ENCODE measurements around the gene LPP.
A peak's percentile ranks its signal among the peaks of the same experiment; 100 is the strongest.
"Not testable (repeated sequence)": the region's sequence is repeated elsewhere in the genome, so short reads cannot be mapped to it uniquely, and the experiment has no call there.

The LPP gene

DNA sequence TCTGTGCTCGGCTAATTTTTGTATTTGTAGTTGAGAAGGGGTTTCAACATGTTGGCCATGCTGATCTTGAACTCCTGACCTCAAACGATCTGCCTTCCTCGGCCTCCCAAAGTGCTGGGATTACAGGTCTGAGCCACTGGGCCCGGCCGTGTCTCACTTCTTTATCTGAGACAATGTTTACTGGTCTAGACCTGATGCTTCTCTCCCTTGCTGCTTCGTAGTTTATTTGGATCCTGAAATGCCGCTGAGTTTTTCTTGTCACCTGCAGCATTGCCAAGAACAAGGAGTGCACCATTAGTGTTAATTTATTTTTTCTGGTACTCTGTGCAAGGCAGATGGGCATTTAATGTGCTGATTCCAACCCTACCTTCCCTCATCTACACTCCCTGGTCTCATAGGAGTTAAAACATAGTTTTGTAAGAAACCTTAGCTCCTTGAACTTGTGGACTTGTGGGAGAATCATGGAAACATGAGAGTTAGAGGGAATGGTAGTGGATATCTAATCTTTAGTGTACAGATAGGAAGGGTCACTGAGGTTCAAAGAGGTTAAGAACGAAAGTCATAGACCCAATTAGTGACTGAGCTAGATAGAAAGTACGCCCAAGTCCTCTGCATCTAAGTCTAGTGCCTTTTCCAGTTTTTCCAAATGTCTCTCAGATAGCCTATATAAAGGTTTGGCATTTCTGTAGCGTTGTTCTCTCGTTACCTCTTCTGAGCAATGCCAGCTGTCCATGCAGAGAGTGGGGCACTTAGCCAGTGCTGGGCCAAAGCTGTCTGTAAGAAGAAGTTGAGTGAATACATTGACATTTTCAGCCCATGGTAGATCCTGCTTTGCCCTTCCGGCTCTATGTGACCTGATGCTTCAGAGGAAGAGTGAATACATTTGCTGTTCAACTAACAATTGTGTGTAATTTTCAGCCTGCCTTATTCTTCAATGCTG is 244.1 kb downstream of the LPP start:
- DNase-seq (ENCODE audit: low read depth in 3 of 3): no peak

DNA sequence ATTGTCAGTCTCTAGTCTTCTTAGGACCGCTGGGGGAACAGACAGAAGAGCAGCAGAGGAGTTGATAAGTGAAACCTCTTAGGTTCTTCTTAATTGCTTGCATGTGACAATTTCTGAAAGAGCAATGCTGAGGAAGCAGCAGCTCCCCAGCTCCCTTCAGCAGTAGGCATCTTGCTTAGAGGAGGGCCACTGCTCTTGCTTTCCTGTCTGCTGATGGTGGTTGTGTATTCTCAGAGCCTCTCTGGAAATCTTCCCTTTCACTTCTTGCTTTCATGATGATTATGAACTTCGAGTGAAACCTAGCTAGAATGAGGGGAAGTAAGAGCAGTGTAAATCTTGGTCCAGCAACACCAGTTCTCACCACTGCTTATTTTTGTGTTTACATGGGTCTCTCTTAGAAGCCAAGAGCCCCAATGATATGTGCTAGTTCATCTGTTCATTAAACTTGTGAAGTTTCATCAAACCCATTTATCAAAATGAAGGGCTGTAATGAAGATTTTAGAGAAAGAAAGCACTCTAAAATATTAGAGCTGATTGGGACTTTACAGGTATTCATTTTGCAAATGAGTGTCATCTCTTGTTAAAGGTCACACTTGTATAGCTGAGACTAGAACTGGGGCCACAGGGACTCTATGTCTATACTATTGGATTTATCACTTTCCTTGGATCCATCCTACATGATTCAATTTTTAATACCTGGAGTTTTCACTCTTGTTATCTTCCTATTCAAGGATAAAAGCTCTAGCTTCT is 246.7 kb downstream of the LPP start:
- DNase-seq (ENCODE audit: low read depth in 3 of 3): peak in 1 of 3 experiments; percentile 7

DNA sequence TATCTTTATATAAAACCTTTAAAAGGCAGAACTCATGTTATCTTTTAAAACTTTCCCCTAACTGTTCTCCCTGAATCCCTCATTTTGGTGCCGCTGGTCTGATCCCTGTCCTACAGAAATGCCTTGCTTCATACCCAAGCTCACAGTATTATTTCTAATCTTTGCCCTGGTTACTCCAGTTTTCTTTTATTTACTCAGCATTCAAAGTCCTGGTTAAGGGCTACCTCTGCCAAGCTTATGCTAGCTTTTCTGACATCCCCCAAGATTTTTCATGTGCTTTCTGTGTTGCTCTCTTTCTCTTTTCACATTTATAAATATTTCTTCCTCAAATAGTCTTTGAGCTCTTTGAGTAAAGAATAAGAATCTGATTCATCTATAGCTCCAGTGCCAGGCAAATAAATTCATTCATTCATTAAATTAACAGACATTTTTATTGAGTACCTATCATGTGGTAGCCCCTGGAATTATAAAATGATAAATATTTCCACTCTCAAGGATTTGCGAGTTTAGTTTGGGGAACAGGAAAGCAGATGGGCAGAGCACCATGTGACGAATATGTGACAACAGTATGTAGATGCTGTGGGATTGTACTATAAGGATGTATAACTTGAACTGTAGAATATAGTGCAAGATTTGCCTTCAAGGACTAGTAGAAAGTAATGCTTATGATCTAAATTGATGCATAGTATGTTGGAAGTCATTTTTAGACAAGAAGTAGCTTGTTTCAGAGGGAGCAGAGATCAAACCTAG is 247.5 kb downstream of the LPP start:
- DNase-seq (ENCODE audit: low read depth in 3 of 3): no peak

DNA sequence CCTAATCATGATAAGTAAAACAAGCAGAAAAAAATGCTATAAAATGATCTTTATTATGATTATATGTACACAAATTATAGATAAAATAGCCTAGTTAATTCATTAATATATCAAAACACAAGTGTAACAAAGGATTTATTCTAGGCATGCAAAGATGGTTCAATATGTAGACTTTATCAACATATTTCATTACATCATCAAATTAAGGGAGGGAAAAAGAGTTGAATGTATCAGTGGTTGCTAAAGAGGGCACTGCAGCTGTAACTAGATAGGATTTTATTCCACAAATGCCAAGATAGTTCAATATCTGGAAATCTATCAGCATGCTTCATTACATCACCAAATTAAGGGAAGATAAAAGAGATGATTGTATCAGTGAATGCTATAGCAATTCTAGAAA is 248.3 kb downstream of the LPP start:
- DNase-seq (ENCODE audit: low read depth in 3 of 3): no peak

DNA sequence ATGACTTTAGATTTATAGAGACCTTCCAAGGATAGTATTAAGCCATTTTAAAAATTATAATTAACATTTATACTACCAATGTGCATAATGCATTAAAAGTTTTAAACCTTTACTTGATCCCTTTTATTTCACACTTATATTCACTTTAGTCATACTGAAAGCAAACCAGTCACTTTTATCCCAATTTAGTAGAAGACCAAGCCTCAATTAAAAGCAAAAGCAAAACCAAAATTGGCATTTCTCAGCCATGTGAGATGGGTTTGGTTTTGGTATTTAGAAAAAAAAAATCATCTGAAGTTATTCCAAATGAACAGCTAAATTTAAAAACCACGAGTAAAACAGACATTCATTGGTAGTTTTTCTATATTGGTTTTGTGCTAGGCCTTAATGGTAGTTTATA is 249.4 kb downstream of the LPP start:
- DNase-seq (ENCODE audit: low read depth in 3 of 3): no peak

DNA sequence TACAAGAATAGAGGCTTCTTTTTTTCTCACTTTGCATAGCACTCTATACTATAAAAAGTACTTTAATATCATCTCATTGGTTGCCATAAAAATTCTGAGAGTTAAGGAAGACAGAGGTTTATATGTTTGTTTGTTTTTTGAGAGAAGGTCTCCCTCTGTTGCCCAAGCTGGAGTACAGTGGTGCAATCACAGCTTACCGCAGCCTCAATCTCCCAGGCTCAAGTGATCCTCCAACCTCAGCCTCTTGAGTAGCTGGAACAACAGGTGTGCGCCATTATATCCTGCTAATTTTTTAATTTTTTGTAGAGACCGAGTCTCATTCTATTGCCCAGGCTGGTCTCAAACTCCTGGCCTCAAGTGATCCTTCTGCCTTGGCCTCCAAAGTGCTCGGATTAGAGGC is 250.2 kb downstream of the LPP start:
- DNase-seq (ENCODE audit: low read depth in 3 of 3): no peak

DNA sequence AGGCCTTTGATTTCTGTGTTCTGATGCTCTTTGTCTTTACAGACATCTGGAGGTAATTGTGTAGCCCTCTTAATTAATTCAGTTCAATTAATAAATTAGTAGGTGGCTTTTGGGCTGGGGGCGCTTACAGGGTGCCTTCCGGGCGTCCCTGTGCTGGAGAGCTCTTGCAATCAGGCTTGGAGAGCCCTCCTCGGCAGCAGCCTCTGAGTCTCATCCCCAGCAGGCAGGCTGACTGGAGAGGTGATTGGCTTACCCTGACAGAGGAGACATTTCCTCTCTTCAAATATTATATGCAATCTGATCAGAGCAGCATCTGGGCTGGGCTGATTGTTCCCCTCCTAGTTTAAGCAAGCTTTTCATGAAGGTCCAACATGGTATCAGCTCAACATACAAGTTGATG is 250.7 kb downstream of the LPP start:
- DNase-seq (ENCODE audit: low read depth in 3 of 3): no peak

DNA sequence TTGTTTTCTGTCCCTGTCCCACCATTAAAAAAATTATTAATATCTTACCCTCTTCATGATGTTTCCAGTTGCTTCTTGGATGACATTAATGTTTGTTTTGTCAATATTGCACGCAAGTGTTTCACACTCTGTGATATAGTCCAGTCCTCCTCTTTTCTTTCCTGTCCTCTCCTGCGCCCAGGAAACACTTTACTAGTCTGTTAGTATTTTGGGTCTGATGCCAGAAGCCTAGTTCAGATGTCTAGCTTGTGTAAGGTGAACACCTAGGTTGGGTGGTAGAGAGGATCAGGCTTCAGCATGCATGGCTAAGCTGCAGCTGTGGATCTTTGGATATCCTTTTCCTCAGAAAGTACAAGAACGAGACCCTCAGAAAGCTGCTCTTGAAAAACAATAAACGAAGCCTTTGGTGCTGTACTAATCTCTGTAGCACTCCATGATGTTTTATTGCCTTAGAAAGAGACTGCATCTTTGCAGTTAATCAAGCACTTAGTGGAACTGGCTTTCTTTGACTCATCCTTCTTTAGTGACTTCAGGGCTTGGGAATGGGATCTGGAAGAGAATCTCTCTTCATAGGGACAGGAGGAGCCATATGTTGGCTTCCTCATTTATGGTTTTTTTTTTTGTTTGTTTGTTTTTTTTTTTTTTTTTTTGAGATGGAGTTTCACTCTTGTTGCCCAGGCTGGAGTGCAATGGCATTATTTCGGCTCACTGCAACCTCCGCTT is 253.4 kb downstream of the LPP start:
- DNase-seq (ENCODE audit: low read depth in 3 of 3): no peak

DNA sequence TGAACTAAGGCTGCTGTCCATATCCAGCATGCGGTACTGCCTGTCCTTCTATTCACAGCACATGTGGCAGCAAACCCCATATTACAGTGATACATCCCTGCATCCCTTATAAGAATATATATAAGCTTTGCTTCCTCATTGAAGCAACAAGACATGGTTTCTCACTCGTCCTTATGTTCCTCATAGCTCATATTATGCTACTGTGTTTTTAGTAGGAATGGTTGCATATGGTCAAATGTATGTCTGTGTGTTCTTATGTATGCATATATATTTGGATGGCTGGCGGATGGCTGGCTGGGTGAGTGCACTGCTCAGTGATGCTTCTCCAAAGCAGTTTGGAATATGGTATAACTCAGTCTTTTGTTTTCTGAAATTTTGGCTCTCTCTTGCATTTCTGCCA is 254.9 kb downstream of the LPP start:
- no peak for DNase-seq (ENCODE audit: low read depth in 3 of 3)

DNA sequence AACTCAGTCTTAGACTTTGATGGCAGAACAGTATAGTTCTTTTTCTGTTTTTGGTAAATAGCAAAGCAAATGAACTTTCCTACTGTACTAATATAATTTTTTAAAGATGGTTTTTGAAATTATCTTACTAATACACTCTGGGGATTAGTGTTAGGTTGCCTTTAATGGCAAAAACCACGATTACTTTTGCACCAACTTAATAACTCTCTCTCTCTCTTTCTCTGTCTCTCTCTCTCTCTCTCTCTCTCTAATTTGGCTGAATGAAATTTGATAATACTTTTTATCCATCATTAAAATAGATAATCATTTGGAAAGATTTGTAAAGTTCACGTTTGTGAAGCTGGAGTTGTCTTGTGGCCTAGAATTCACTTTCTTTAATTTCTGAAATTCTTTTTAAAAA is 257.8 kb downstream of the LPP start:
- DNase-seq (ENCODE audit: low read depth in 3 of 3): no peak

DNA sequence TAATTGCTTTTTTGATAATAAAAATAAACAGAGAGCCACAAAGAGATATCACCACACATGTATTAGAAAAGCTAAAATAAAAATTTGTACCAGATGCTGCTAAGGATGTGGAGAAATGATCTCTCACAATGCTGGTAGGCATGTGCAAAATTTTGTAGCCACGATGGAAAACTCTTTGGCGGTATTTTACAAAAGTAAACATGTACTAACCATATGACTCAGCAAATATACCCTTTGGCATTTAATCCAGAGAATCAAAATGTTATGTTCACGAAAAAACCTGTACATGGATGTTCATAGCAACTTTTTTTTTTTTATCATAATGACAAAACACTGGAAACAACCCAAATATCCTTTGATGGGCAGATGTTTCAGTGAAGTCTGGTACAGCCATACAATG is 261.2 kb downstream of the LPP start:
- no peak for DNase-seq (ENCODE audit: low read depth in 3 of 3)

DNA sequence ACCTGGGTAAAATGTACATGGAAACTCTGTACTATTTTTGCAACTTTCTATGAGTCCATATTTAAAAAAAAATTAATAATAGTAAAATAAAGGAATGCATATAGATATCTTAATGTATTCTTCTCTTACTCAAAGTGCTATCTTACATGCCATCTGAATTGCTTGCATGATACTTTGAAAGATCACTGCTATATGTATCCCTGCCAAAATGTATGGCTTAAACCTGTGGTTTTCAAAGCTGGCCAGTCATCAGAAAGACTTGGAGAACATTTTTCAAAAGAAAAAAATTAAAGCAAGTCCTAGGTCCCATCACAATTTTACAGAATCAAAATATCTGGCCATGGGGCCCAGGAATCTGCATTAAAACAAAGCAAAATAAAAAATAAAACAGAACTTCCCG is 262.1 kb downstream of the LPP start:
- DNase-seq (ENCODE audit: low read depth in 3 of 3): no peak

DNA sequence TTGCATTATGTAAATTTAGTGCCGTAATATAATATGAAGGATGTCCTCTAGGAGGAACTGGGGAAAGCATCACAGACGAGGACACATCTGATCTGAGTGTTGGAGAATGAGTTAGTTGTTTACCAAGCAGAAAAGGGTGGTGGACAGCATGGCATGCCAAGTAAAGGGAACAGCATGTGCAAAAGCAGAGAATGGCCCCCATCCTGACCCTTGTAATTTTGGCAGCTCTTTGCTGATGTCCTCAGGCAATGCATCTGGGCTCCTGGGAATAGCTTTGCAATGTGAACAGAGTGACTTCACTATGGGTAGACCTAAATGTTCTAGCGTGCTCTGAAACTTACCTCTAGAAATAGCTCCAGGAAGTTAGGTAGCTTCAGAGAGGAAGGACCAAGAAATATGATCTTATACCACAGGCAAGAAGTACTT is 263.3 kb downstream of the LPP start:
- DNase-seq (ENCODE audit: low read depth in 3 of 3): no peak

DNA sequence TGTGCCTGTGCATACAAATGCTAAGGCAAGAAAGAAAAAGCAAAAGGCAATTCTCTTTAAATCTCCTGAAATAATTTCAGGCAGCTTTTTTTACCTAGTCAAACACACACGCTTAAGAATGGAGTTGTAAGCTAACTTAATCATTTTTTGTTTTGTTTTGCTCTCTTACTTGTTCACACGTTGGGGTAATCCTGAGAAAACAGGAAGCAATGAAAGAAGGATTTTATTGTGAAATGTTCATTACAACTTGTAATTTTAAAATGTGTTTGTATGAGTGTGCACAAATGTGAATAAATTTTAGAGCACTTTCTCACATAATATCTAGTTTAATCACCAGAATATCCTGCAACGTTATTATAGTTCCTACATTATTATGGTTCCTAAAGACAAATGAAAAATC is 263.8 kb downstream of the LPP start:
- DNase-seq (ENCODE audit: low read depth in 3 of 3): no peak

DNA sequence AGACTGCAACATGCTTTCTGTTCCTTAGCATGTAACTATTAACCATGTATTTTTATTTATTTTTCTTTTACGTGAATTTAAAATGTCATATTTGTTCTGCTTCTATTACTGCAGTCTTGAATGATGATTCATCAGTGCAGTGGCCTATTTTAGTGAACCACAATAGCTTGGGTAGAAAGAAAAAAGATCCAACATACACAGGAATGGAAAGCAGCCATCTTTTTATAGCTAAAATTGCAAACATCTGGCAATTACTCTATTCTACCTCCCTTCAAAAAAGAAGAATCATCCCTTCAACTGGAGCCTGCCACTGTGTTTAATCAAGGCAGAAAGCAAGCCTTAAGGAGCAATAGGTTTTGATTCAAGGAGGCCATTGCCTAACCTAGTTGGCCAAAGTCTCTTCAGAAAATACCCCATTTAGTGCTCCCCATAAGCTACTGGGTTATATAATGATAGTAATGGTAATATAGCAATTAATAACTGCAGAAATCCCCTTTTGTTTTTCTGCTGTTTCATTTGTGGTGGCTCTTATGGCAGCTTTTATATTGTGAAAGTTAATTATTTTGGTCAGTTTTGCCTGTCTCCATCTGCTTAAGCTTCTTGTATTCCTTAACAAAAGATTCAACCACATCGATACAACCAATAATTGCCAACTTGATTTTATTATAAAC is 267.3 kb downstream of the LPP start:
- no peak for DNase-seq (ENCODE audit: low read depth in 3 of 3)

DNA sequence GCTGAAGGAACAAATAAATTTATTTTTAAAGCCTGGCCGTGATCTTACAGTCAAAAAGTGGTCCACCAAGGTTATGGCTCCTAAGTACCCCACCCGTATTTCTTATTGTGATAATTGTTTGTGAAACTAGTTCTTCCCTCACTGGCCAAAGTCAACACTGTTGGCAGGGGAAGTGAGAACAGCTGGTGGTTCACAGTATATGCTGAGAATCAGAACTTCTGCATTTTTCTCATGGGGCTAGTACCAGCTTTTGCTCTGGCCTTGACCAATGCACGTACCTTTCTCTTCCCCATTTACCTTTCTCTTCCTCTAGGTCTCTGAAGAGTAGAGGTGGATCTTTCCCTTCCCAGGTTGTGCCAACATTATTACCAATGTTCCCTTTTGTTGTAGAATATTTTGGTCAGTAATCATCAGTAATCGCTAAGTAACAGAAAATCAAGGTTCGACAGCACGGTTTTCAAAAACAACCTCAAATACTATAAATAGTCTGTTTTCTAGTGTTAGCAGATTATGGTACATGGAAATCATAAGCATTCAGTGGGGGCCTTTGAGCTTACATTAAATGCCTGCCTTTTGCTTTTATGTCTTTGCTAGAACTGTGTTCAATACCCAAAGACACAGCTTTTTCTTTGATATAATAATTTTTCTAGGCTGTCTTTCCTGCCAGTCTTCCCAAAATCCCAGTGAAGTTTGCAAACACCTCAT is 268.0 kb downstream of the LPP start:
- no peak for DNase-seq (ENCODE audit: low read depth in 3 of 3)

DNA sequence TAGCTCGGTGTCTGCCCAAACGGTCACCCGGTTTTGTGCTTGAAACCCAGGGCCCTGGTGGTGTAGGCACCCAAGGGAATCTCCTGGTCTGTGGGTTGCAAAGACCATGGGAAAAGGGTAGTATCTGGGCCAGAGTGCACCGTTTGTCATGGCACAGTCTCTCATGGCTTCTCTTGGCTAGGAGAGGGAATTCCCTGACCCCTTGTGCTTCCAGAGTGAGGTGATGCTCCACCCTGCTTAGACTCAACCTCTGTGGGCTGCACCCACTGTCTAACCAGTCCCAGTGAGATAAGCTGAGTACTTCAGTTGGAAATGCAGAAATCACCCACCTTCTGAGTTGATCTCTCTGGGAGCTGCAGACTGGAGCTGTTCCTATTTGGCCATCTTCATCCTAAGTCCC is 274.0 kb downstream of the LPP start:
- DNase-seq (ENCODE audit: low read depth in 3 of 3): not testable (repeated sequence)

DNA sequence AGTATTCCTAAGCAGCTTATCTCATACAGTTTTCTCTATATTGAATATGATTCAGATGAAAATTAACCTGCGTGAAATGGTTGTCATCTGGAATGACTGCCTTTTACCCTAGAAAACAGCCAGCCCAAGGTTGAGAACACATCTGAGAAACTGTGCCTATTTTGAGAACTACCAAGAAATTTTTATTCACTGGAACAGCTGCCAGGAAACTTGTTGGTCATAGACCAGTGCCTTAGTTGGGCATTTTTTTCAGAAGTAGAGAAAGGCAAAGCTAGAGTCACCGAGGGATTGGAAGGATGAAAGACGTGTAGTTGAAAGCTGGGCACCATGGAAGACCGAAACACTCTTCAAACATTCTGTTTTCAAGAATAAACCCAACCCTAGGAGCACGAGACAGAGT is 277.1 kb downstream of the LPP start:
- no peak for DNase-seq (ENCODE audit: low read depth in 3 of 3)

DNA sequence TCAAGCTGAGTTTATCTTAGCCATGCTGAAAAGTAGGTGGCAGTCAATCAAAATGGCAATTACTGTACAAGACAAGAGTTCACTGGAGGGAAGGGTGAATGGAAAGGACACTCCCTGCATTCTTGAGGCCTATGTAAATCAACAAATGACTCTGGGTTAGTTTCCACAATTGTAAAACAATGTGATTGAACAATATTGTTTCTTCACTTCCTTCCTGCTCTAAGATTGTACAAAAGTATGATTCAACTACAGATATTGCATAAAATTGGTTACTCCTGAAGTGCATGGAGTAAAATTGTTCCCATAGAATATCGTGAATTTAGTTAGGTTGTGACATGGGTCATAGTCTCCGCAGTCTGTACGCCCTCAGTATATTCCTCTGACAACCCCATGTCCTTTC is 277.6 kb downstream of the LPP start:
- no peak for DNase-seq (ENCODE audit: low read depth in 3 of 3)

DNA sequence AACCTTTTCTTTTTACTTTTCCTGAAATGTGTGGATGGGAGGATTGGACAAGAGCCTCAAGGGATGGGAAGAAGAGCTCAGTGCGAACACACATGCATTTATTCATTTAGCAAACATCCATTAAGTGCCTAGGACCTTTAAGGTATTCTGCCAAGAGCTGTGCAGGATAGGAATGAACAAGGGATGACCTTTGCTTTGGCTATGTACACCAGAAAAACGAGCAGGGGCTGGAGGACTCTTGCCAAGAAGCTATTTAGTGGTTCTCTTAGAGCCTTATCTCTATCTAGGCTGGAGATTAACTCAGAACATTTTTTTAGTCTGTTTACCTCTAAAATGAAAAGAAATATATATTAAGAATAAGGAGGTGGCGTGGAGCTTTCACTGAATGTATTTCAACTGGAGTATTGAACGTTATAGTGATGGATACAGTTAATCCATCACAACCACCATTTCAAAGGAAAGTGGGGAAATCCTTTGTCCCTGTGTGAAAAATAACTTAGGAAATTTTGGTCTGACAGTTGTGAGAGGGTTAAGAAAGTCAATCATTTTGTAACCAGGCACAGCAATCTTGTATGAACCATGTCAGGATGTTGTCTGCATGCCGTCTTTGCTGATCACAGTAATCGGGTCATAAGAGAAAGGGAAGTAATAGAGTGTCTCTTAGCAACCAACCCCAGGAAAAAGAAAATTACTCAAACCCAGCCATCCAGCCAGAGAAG is 279.0 kb downstream of the LPP start:
- no peak for DNase-seq (ENCODE audit: low read depth in 3 of 3)

Data from stimulated activated CD4-positive, alpha-beta T cell treated with anti-CD3 and anti-CD28 coated beads, TNF-alpha, amount 100 ng/mL, for 24 hours (primary cell).